ENCODE results near the gene OTUB1. TPM values are rescaled to one million over a fixed set of nuclear protein-coding genes. Genes with fewer than 3 reads are reported as not detected.

Gene OTUB1
- total RNA-seq, 1 donor from 2014 or later = 60.6 TPM

GRCh38 chr11:64006398-64006797 lies 20.2 kb downstream of the OTUB1 start:
- intact Hi-C loops (cut with DNase I) = no loop called here
- H3K27me3 ChIP-seq = no peaks in the 10 kb centered on the region
- ATAC-seq = no peak

GRCh38 chr11:64007160-64007628 lies 21.0 kb downstream of the OTUB1 start:
- Histone ChIP-seq H3K9me3 (no peaks in the 10 kb centered on the region), H3K4me3 (peak overlapping the region; percentile 45), H3K27me3 (no peaks in the 10 kb centered on the region), H3K36me3 (no peaks in the 10 kb centered on the region), H3K27ac (peak overlapping the region; percentile 9), H3K4me1 (peaks cover 18% of the 10 kb centered on the region)
- peak; percentile 61 for ATAC-seq
- no peak for TF ChIP-seq CTCF (IDR thresholded peaks at IDR 0.05)
- intact Hi-C loops (cut with DNase I) = no loop called here
- no peak for DNase-seq

More at GRCh38 chr11:64006398-64006797, 20.2 kb downstream of the OTUB1 start:
- DNase-seq = no peak
- no peak for TF ChIP-seq CTCF (IDR thresholded peaks at IDR 0.05)
- no peaks in the 10 kb centered on the region for H3K9me3 ChIP-seq
- peaks cover 26% of the 10 kb centered on the region for H3K4me1 ChIP-seq
- no peaks in the 10 kb centered on the region for H3K36me3 ChIP-seq
- no peak overlapping the region for H3K27ac ChIP-seq
- no peak overlapping the region for H3K4me3 ChIP-seq

- peak; percentile 34 for TF ChIP-seq CTCF (IDR thresholded peaks at IDR 0.05)
- DNase-seq = peak; percentile 89
- Histone ChIP-seq H3K27me3 (no peaks in the 10 kb centered on the region), H3K4me1 (peaks cover 15% of the 10 kb centered on the region), H3K36me3 (no peaks in the 10 kb centered on the region), H3K9me3 (no peaks in the 10 kb centered on the region), H3K27ac (peak overlapping the region; percentile 9), H3K4me3 (peak overlapping the region; percentile 45)
- peak; percentile 91 for ATAC-seq
- intact Hi-C loops (cut with DNase I) = no loop called here
These were observed 21.5 kb downstream of the OTUB1 start for GRCh38 chr11:64007629-64008282.

- peak overlapping the region; percentile 9 for H3K27ac ChIP-seq
- intact Hi-C loops (cut with DNase I) = no loop called here
- no peaks in the 10 kb centered on the region for H3K27me3 ChIP-seq
- ATAC-seq = no peak
- DNase-seq = no peak
- TF ChIP-seq CTCF (IDR thresholded peaks at IDR 0.05) = no peak
- peaks cover 15% of the 10 kb centered on the region for H3K4me1 ChIP-seq
- peak overlapping the region; percentile 45 for H3K4me3 ChIP-seq
- H3K36me3 ChIP-seq = no peaks in the 10 kb centered on the region
- H3K9me3 ChIP-seq = no peaks in the 10 kb centered on the region
These were observed 22.2 kb downstream of the OTUB1 start for GRCh38 chr11:64008283-64008913.

- Histone ChIP-seq H3K4me1 (peaks cover 15% of the 10 kb centered on the region), H3K27me3 (no peaks in the 10 kb centered on the region), H3K4me3 (no peak overlapping the region), H3K27ac (no peak overlapping the region), H3K9me3 (no peaks in the 10 kb centered on the region), H3K36me3 (no peaks in the 10 kb centered on the region)
- TF ChIP-seq CTCF (IDR thresholded peaks at IDR 0.05) = no peak
- intact Hi-C loops (cut with DNase I) = no loop called here
- DNase-seq (no peak), ATAC-seq (no peak)
These were observed 22.8 kb downstream of the OTUB1 start for GRCh38 chr11:64008914-64009633.
